Ovary (tissue), 9 donors: ENCODE measurements around the gene SPAG5. TPM values are rescaled to one million over a fixed set of nuclear protein-coding genes. Genes with fewer than 3 reads are reported as not detected.

Experiments
- DNase-seq, 5 donors: peaks; one replicate each; pipeline ENCODE4 v3.0.0-alpha.2; 2019 to 2020
- H3K27ac ChIP-seq, 2 donors: fragments of 200-600 bp; one replicate each; pipeline versions ENCODE4 v1.5.1 to v1.8.0; 2019 to 2022
- H3K27me3 ChIP-seq: fragments of 200-600 bp; one replicate; pipeline ENCODE4 v1.8.0; 2022
- H3K36me3 ChIP-seq: fragments of 200-600 bp; sonication (generic); one replicate; pipeline ENCODE4 v1.5.1; 2019
- H3K4me1 ChIP-seq: one replicate; pipeline ENCODE4 v1.8.1; 2013; ENCODE audit warnings: mild to moderate bottlenecking, moderate library complexity; ENCODE audit not compliant: insufficient read depth
- H3K4me3 ChIP-seq: fragments of 200-600 bp; sonication (generic); one replicate; pipeline ENCODE4 v1.5.1; 2017
- H3K9me3 ChIP-seq, 2 donors: fragments of 200-600 bp in 1 of 2; sonication (generic) in 1 of 2; one replicate each; pipeline versions ENCODE4 v1.5.1 to v1.8.1; 2013 to 2019; ENCODE audit warnings: mild to moderate bottlenecking in 1 of 2, moderate library complexity in 1 of 2
- EP300 ChIP-seq: sonication (generic); formaldehyde crosslinking; IDR thresholded peaks from one replicate; pipeline ENCODE4 v1.6.1; 2017; ENCODE audit warnings: antibody characterized with exemption
- POLR2A ChIP-seq: fragments of 450-650 bp; IDR thresholded peaks from one replicate; pipeline ENCODE4 v1.6.1; 2017; ENCODE audit warnings: antibody characterized with exemption, mild to moderate bottlenecking, moderate library complexity
- WGBS, 3 donors: extraction: QIAGEN DNeasy Blood & Tissue Kit in 1 of 3; methylation state at CpG; one replicate each; pipeline versions ENCODE4 v1.1.5 to v1.1.7; 2013 to 2017; 5-methylcytosine and 5-hydroxymethylcytosine counted together
- intact Hi-C, 4 donors: fragments of 100-400 bp; cut with DNase I; formaldehyde crosslinking; loops; one replicate each; pipeline versions ENCODE4 v1.11.0 to v1.15.1; 2022 to 2023
- polyA plus RNA-seq, 2 donors: library from polyadenylated mRNA; stranded (reverse); fragments of 200-250 nt in 1 of 2; fragments of 350-450 nt in 1 of 2; fragmentation: Illumina TruSeq in 1 of 2; extraction: RNeasy Lipid Tissue Mini Kit (QIAGEN cat#74804) in 1 of 2; gene quantifications; one replicate each; pipeline ENCODE4 v1.2.3, GENCODE V29; 2013 to 2014
- total RNA-seq, 7 donors: library from RNA; depleted of rRNA in 2 of 7; stranded (reverse); fragments of >200 nt in 2 of 7; fragmentation: NEBNext Ultra II Directional in 3 of 7; extraction: Animal tissue kit (Norgen Biotek cat#: 25700) in 3 of 7; gene quantifications; one replicate each; pipeline versions ENCODE4 v1.1.0 to v1.2.4, GENCODE V29; 2016 to 2023
- TF ChIP-seq, protein P1 (sequence below), 3 donors: fragments of 450-650 bp in 2 of 3; fragments of 200-600 bp in 1 of 3; IDR thresholded peaks; one replicate each; pipeline versions ENCODE4 v1.5.1 to v1.8.0; 2016 to 2022; ENCODE audit warnings: antibody characterized with exemption in 3 of 3, mild to moderate bottlenecking in 1 of 3
- donor health status: DM: no; HTN: no; CAD: no; lungs with moderate emphysema.
- donor health status: DM: no; HTN: no; CAD: no.
- donor health status: Bipolar disorder and iron deficiency.
- donor health status: DM: yes; HTN: yes; CAD: no.
- donor health status: DM: no; HTN: no; CAD: no.
- donor health status: DM: yes; HTN: yes; CAD: no.

SPAG5 gene
- total and polyA plus RNA-seq, 9 donors, result 2.1 to 5.0 (median 3.3) TPM

DNA sequence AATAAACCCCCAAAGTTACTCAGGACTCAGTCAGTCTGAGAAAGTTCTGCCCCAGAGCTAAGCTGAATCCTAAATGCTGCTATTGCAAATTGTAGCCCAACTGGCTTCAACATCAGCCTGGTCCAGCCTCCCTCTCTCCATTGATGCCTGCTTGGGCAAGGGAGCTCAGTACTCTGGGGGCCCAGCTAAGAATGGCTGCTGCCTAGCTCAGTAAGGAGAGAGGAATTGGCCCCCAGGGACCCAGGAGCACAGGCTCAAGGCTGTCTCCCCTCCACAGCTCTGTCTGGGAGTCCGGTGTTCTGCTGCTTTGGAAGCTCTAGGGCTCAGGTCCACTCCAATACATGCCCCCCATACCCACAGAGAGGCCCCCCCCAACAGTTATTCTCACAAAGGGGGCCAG is 48.0 kb downstream of the SPAG5 start:
- Histone ChIP-seq H3K4me3 (no peak overlapping the region), H3K36me3 (no peaks in the 10 kb centered on the region), H3K4me1 (peaks cover 6% of the 10 kb centered on the region), H3K9me3 (no peaks in the 10 kb centered on the region), H3K27me3 (no peaks in the 10 kb centered on the region), H3K27ac (no peak overlapping the region)
- WGBS, 3 donors, result 82 to 100% (median 100%) methylated on average over 1 of the region's 1 CpG
- intact Hi-C loops, result no loop called here
- TF ChIP-seq, protein P1, sequence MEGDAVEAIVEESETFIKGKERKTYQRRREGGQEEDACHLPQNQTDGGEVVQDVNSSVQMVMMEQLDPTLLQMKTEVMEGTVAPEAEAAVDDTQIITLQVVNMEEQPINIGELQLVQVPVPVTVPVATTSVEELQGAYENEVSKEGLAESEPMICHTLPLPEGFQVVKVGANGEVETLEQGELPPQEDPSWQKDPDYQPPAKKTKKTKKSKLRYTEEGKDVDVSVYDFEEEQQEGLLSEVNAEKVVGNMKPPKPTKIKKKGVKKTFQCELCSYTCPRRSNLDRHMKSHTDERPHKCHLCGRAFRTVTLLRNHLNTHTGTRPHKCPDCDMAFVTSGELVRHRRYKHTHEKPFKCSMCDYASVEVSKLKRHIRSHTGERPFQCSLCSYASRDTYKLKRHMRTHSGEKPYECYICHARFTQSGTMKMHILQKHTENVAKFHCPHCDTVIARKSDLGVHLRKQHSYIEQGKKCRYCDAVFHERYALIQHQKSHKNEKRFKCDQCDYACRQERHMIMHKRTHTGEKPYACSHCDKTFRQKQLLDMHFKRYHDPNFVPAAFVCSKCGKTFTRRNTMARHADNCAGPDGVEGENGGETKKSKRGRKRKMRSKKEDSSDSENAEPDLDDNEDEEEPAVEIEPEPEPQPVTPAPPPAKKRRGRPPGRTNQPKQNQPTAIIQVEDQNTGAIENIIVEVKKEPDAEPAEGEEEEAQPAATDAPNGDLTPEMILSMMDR (IDR thresholded peaks at IDR 0.05), result no peak
- TF ChIP-seq POLR2A (no peak), EP300 (no peak)
- no peak for DNase-seq

DNA sequence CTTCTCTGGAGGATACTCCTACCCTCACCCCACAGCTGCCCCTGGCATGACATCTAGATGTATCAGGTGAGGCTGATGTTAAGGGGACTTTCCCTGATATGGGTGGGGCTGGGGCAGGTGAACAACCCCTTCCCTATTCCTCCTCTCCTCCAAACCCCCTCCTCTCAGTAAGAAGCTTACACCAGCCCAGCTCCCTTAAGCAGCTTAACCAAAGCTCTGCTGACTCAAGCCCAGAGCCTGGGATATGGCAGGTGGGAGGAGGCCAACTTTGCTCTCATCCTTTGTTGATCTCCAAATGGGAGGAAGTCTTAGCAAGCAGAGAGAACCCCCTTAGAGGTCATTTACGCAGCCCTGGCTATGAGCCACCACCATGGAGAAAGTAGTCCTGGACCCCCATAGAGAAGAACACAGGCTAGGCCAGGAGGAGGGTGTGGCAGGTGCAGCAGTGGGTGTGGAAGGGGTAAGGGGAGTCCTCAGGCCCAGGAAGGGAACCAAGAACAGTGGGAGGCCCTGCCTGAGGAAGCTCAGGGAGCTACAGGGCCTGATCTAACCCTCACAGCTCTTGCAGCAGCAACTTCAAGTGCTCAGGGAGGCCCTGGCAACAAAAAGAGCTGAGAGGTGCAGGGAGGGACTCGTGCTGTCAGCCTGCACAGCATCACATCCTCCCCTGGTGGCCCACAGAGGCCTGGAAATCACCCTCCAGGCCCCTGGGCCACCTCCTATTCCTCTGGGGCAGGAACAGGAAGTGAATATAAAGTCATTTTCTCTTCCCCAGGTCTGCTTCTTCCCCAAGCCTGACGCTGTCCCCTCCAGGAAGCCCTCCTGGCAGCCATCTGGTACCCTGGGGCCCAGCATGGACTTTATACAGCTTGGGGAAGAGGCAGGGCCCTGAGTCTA is 49.3 kb downstream of the SPAG5 start:
- DNase-seq, result no peak
- TF ChIP-seq EP300 (no peak), POLR2A (no peak)
- TF ChIP-seq, protein P1 (IDR thresholded peaks at IDR 0.05), result no peak
- Histone ChIP-seq H3K9me3 (no peaks in the 10 kb centered on the region), H3K36me3 (no peaks in the 10 kb centered on the region), H3K27me3 (no peaks in the 10 kb centered on the region), H3K27ac (no peak overlapping the region), H3K4me1 (peaks cover 6% of the 10 kb centered on the region), H3K4me3 (no peak overlapping the region)
- intact Hi-C loops, result no loop called here
- 80 to 93% (median 91%) methylated on average over 3 of the region's 3 CpGs for WGBS, 3 donors

DNA sequence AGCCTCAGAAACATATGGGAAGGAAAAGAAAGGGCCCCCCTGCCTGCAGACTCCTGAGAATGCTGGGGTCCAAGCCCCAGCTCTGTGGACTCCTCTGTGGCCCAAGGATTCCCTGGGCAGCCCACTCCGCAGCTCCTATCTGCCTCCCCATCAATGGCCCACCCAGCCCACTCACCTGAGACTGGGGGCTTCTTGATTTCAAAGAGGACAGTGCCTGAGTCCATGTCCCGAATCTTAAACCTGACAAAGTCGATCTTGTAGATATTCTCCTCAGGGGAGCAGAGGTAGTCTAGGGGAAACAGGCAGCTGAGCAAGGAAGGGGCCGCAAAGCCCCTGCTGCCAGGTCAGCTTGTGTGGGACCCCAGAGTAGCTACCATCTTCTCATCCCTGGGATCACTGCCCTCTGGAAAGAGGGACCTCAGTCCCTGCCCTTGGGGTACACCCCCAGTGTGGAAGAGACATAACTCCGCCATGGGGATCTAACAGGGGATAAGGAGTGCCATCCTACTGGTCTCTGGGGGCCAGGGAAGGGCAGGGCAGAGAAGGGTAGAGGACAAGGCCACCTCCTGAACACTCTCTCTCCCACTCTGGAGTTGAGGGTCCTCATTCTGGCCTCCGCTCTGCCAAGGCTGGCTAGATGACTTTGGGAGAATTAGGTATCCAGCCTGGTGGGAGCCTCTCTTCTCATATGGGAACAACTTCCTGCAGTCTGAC is 50.3 kb downstream of the SPAG5 start:
- no peak for TF ChIP-seq POLR2A
- TF ChIP-seq, protein P1 (IDR thresholded peaks at IDR 0.05), result no peak
- no peak for TF ChIP-seq EP300
- Histone ChIP-seq H3K9me3 (no peaks in the 10 kb centered on the region), H3K4me1 (peaks cover 6% of the 10 kb centered on the region), H3K4me3 (no peak overlapping the region), H3K27me3 (no peaks in the 10 kb centered on the region), H3K27ac (no peak overlapping the region), H3K36me3 (no peaks in the 10 kb centered on the region)
- no peak for DNase-seq
- WGBS, 3 donors, result 85 to 90% (median 89%) methylated on average over 6 of the region's 6 CpGs
- intact Hi-C loops, result no loop called here

DNA sequence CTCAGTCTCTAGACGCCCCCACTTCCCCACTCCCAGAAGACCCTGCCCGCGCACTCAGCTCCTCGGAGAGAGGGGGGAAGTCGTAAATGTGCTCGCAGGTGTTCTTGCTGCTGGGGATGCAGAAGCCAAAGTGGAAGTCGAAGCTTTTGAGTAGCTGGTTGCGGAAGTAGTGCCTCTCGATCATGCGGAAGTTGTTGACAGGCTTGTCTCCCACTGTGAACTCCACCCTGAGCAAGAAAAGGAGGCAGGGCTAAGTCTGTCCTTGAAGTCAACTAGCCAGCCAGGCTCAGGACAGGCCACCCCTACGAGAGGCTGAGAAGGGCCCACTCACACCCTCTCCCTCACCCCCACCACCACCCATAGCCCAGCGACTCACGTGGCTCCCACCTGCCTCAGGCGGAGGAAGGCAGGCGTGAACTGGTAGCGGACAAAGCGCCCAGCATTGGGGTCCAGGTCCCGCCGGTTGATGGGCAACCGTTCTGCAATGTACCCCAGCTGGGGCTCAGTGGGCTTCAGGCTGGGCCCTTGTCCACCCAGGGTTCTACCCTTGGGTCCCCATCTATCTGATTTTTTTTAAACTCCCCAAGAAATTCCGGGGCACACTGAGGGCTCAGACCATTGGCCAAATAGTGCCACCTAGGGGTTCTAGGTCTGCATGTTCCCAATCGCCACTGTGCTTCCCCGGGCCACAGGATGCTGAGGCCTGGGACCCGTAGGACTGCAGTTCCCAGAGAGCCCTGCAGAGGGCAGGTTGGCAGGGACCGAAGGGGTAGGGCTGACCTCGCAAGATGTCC is 51.0 kb downstream of the SPAG5 start:
- no peaks in the 10 kb centered on the region for H3K27me3 ChIP-seq
- peak; percentile 44 to 80 (median 70) for DNase-seq
- intact Hi-C loops, result no loop called here
- no peak overlapping the region for H3K27ac ChIP-seq
- TF ChIP-seq, protein P1 (IDR thresholded peaks at IDR 0.05), result peak; percentile 42 to 61 (median 58)
- TF ChIP-seq POLR2A, result no peak
- TF ChIP-seq EP300, result no peak
- 73 to 74% (median 74%) methylated on average over 26 of the region's 26 CpGs for WGBS, 3 donors
- no peaks in the 10 kb centered on the region for H3K9me3 ChIP-seq
- no peaks in the 10 kb centered on the region for H3K36me3 ChIP-seq
- H3K4me1 ChIP-seq, result peaks cover 6% of the 10 kb centered on the region
- no peak overlapping the region for H3K4me3 ChIP-seq
